Osteoblast (primary cell): Measurements from ENCODE around the gene ASB3. TPM values are rescaled to one million over a fixed set of nuclear protein-coding genes. Genes with fewer than 3 reads are reported as not detected.
"Not testable (repeated sequence)": the region's sequence is repeated elsewhere in the genome, so short reads cannot be mapped to it uniquely, and the experiment has no call there.

ENCODE experiments used
- DNase-seq: peaks from one replicate; pipeline ENCODE4 v3.0.0; 2011; ENCODE audit warnings: low spot score, mixed read lengths; ENCODE audit not compliant: insufficient read length; ENCODE audit errors: missing footprints
- H2AFZ ChIP-seq: 2 replicates; pipeline ENCODE4 v1.6.0; 2011; ENCODE audit warnings: mild to moderate bottlenecking, low read length
- H3K27ac ChIP-seq: 2 replicates; pipeline ENCODE4 v1.5.1; 2011; ENCODE audit warnings: mild to moderate bottlenecking, low read depth, low read length, moderate library complexity
- H3K27me3 ChIP-seq: 2 replicates; pipeline ENCODE4 v1.6.0; 2012; ENCODE audit warnings: mild to moderate bottlenecking, control low read depth, inconsistent platforms, low read length, moderate library complexity; ENCODE audit not compliant: insufficient read depth
- H3K36me3 ChIP-seq: 2 replicates; pipeline ENCODE4 v1.5.1; 2011; ENCODE audit warnings: mild to moderate bottlenecking, low read length, control low read depth, moderate library complexity; ENCODE audit not compliant: insufficient read depth
- H3K4me1 ChIP-seq: 2 replicates; pipeline ENCODE4 v1.5.1; 2011; ENCODE audit warnings: mild to moderate bottlenecking, low read length, control low read depth, moderate library complexity; ENCODE audit not compliant: insufficient read depth
- H3K4me2 ChIP-seq: 2 replicates; pipeline ENCODE4 v1.6.0; 2011; ENCODE audit warnings: mild to moderate bottlenecking, low read length; ENCODE audit not compliant: insufficient read depth
- H3K4me3 ChIP-seq: fragments of 200-600 bp; sonication (generic); 3 replicates; pipeline ENCODE4 v1.5.1; 2012; ENCODE audit warnings: mild to moderate bottlenecking, low read length, inconsistent platforms; ENCODE audit not compliant: insufficient read depth
- H3K79me2 ChIP-seq: 2 replicates; pipeline ENCODE4 v1.6.0; 2012; ENCODE audit warnings: mild to moderate bottlenecking, low read length, control low read depth, inconsistent platforms; ENCODE audit not compliant: insufficient read depth
- H3K9me3 ChIP-seq: 2 replicates; pipeline ENCODE4 v1.5.1; 2011; ENCODE audit warnings: low read depth, low read length, control low read depth
- H4K20me1 ChIP-seq: 2 replicates; pipeline ENCODE4 v1.6.0; 2012; ENCODE audit warnings: mild to moderate bottlenecking, low read length, control low read depth; ENCODE audit not compliant: insufficient read depth
- CTCF ChIP-seq: IDR thresholded peaks from 2 replicates; pipeline ENCODE4 v1.5.1; 2011; ENCODE audit warnings: mild to moderate bottlenecking, low read depth, low read length, moderate library complexity; ENCODE audit errors: extremely low read depth
- total RNA-seq: library from RNA; depleted of rRNA; stranded (reverse); fragments of >200 nt; gene quantifications from 2 replicates; pipeline ENCODE4 v1.2.3, GENCODE V29; 2012

Gene ASB3
- total RNA-seq, 1 donor = 21.4 TPM

- no peak overlapping the region for H3K27ac ChIP-seq
- H4K20me1 ChIP-seq = no peaks in the 10 kb centered on the region
- no peak overlapping the region for H3K4me3 ChIP-seq
- H3K27me3 ChIP-seq = no peaks in the 10 kb centered on the region
- peaks cover 2% of the 10 kb centered on the region for H3K4me1 ChIP-seq
- no peaks in the 10 kb centered on the region for H3K9me3 ChIP-seq
- no peak overlapping the region for H3K4me2 ChIP-seq
- no peaks in the 10 kb centered on the region for H3K79me2 ChIP-seq
- H3K36me3 ChIP-seq = no peaks in the 10 kb centered on the region
- H2AFZ ChIP-seq = no peak overlapping the region
- no peak for DNase-seq
- TF ChIP-seq CTCF = no peak
These were observed 113.8 kb downstream of the ASB3 start for GRCh38 chr2:53672881-53673522.

- Histone ChIP-seq H3K27ac (no peak overlapping the region), H3K36me3 (no peaks in the 10 kb centered on the region), H3K4me3 (no peak overlapping the region), H2AFZ (no peak overlapping the region), H3K79me2 (no peaks in the 10 kb centered on the region), H3K9me3 (no peaks in the 10 kb centered on the region), H3K4me2 (peak overlapping the region; percentile 19), H3K27me3 (no peaks in the 10 kb centered on the region), H3K4me1 (peaks cover 2% of the 10 kb centered on the region), H4K20me1 (no peaks in the 10 kb centered on the region)
- no peak for TF ChIP-seq CTCF
- no peak for DNase-seq
These were observed 116.4 kb downstream of the ASB3 start for GRCh38 chr2:53670331-53670730.

GRCh38 chr2:53668624-53669026 lies 118.1 kb downstream of the ASB3 start:
- Histone ChIP-seq H3K79me2 (no peaks in the 10 kb centered on the region), H3K36me3 (no peaks in the 10 kb centered on the region), H3K9me3 (no peaks in the 10 kb centered on the region), H3K4me1 (peaks cover 2% of the 10 kb centered on the region), H2AFZ (no peak overlapping the region), H4K20me1 (no peaks in the 10 kb centered on the region), H3K27ac (no peak overlapping the region), H3K27me3 (no peaks in the 10 kb centered on the region), H3K4me2 (no peak overlapping the region), H3K4me3 (no peak overlapping the region)
- no peak for TF ChIP-seq CTCF
- no peak for DNase-seq

GRCh38 chr2:53667130-53667529 lies 119.6 kb downstream of the ASB3 start:
- H3K79me2 ChIP-seq, DNase-seq, H3K9me3 ChIP-seq, H3K36me3 ChIP-seq, H3K4me1 ChIP-seq, H3K27ac ChIP-seq, H3K4me3 ChIP-seq, H3K27me3 ChIP-seq, H3K4me2 ChIP-seq, H4K20me1 ChIP-seq, H2AFZ ChIP-seq: not testable (repeated sequence)
